HUES64 (cell line): ENCODE results near the gene GPATCH1.

Experiments
- H3K27ac ChIP-seq: 2 replicates; pipeline ENCODE4 v1.7.0; 2013; ENCODE audit warnings: low read depth, low read length, inconsistent platforms
- H3K27me3 ChIP-seq: 2 replicates; pipeline ENCODE4 v1.6.1; 2013; ENCODE audit warnings: mild to moderate bottlenecking, low read length; ENCODE audit not compliant: insufficient read depth
- H3K36me3 ChIP-seq: 2 replicates; pipeline ENCODE4 v1.6.1; 2013; ENCODE audit warnings: mild to moderate bottlenecking, low read length; ENCODE audit not compliant: insufficient read depth
- H3K4me1 ChIP-seq: 2 replicates; pipeline ENCODE4 v1.6.1; 2013; ENCODE audit warnings: mild to moderate bottlenecking, low read length, moderate library complexity; ENCODE audit not compliant: insufficient read depth
- H3K4me3 ChIP-seq: 2 replicates; pipeline ENCODE4 v1.5.1; 2013; ENCODE audit warnings: mild to moderate bottlenecking, low read length, moderate library complexity
- H3K9ac ChIP-seq: 2 replicates; pipeline ENCODE4 v1.6.1; 2013; ENCODE audit warnings: mild to moderate bottlenecking, low read depth, low read length
- H3K9me3 ChIP-seq: 2 replicates; pipeline ENCODE4 v1.6.1; 2013; ENCODE audit warnings: low read depth, low read length; ENCODE audit not compliant: insufficient read depth
- WGBS: fragments of 150-250, 120-280 bp; methylation state at CpG from one replicate; pipeline ENCODE4 v1.1.7; 2013; ENCODE audit warnings: missing lambda C conversion rate; 5-methylcytosine and 5-hydroxymethylcytosine counted together

Gene GPATCH1

DNA sequence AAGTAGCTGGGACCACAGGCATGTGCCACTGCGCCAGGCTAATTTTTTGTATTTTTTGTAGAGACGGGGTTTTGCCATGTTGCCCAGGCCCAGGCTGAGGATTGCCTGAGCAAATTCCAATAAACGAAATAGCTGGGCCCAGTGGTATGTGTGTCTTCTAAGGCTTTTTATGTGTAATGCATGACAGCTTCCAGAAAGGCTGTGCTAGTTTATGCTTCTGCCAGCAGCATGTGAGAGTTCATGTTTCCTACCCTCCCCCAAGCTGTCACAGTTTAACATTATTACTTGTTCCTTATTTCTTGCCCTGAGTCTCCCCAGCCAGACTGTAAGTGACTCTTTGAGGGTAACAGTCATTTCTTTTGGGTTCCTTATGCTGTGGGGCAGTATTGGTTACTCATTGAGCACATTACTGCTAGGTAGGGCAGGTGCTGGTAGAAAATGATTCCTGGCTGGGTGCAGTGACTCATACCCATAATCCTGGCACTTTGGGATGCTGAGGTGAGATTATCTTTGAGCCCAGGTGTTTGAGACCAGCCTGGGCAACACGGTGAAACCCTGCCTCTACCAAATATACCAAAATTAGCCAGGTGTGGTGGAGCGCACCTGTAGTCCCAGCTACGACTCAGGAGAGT lies 13.6 kb downstream of the GPATCH1 start:
- H3K4me1 ChIP-seq = peaks cover 7% of the 10 kb centered on the region; the same call in 1 of the 2 replicates
- peaks cover 71% of the 10 kb centered on the region for H3K36me3 ChIP-seq
- H3K9ac ChIP-seq = no peak overlapping the region
- no peaks in the 10 kb centered on the region for H3K27me3 ChIP-seq
- 91% methylated on average over 6 of the region's 6 CpGs for WGBS
- H3K4me3 ChIP-seq = no peak overlapping the region
- no peak overlapping the region for H3K27ac ChIP-seq
- no peaks in the 10 kb centered on the region for H3K9me3 ChIP-seq

DNA sequence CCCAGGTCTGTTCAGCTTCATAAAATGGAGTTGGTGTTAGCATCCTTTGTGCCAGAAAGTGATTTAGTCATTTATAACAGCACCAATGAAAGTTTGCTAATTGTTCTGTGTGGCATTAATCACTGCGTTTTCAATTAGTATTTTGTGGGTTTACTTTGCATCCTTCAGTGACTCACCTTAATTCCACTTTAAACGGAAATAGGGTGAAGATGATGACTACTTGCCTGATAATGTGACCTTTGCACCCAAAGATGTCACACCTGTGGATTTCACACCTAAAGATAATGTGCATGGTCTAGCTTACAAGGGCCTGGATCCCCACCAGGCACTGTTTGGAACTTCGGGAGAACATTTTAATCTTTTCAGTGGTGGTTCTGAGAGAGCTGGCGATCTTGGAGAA lies 15.0 kb downstream of the GPATCH1 start:
- Histone ChIP-seq H3K36me3 (peaks cover 67% of the 10 kb centered on the region), H3K4me3 (no peak overlapping the region), H3K27me3 (no peaks in the 10 kb centered on the region), H3K9me3 (no peaks in the 10 kb centered on the region), H3K27ac (no peak overlapping the region), H3K4me1 (no peaks in the 10 kb centered on the region), H3K9ac (no peak overlapping the region)
- WGBS = 92% methylated on average over 3 of the region's 4 CpGs

DNA sequence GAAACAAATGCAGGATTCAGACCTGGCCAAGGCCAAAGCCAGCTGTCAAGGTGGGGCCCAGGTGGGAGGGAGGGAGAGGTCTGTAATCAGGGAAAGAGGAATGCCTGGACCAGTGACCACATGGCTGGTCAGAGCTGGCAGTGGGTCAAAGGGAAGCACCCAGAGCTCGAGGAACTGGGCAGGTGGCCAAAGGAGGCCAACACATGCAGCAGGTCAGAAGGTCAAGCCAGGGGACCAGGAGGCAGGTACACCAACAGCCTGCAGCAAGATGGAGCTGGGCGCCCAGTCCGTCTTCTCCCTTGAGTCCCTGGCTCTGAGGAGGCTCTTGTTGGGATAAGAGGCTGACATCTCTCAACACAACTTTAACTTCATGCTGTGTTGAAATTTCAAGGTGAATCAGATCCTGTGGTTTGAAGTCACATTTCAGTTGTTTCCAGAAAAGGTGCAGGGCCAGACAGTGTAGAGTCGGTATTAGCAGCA lies 17.1 kb downstream of the GPATCH1 start:
- Histone ChIP-seq H3K4me3 (no peak overlapping the region), H3K27me3 (no peaks in the 10 kb centered on the region), H3K36me3 (peaks cover 68% of the 10 kb centered on the region), H3K4me1 (no peaks in the 10 kb centered on the region), H3K9ac (no peak overlapping the region), H3K9me3 (no peaks in the 10 kb centered on the region), H3K27ac (no peak overlapping the region)
- 95% methylated on average over 4 of the region's 4 CpGs for WGBS

DNA sequence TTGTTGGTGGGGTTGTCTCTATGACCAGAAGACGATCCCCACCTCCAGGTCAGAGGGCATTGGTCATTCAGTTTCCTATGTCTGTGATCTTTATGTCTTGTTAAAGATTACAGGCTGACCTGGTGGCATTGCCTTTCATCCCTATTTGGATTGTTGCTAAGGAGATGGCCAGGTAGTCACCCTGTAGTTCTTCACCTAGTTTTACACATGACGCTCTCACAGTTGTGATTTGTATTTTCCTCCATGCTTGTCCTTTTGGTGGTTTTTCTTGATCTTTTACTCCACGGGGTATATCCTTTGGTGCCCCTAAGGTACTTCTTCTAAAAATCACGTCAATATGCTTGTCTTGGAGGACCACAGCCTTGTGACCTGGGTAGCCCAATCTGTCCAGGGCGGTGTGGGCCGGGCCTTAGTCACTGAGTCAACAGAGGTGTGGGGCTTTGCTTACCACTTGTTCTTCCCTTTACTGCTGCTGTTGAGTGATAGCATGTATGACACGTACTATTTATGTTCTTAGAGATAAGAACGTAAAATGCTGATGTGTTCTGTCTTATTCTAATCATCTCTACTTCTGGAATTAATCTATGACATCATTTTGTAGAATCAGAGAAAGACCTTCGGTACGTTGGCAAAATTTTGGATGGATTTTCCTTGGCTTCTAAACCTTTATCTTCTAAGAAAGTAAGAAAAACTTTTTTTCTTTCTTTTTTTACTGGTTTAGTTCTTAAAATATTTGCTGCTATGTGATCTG lies 20.1 kb downstream of the GPATCH1 start:
- Histone ChIP-seq H3K4me1 (no peaks in the 10 kb centered on the region), H3K36me3 (peaks cover 50% of the 10 kb centered on the region), H3K27ac (no peak overlapping the region), H3K4me3 (no peak overlapping the region), H3K9ac (no peak overlapping the region), H3K9me3 (no peaks in the 10 kb centered on the region), H3K27me3 (no peaks in the 10 kb centered on the region)
- WGBS = 97% methylated on average over 8 of the region's 10 CpGs

DNA sequence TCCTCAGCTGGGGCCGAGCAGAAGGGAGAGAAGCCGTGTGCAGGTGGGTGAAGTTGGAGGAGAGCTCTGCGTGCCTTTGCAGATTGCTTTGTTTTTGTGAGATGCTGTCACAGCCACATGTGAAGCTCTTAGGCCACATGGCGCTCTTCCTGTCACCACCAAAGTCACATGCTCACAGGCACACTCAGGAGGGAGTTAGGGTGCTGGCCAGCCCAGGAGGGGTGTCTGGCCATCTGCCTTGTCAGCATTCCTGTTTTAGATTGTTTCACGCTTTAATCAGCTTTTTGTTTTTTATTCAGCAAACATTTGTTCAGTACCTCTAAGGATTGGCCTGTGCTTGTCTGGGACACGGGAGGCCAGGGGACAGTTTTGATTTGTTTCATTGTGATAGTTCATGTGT lies 21.9 kb downstream of the GPATCH1 start:
- no peak overlapping the region for H3K27ac ChIP-seq
- no peak overlapping the region for H3K9ac ChIP-seq
- H3K4me1 ChIP-seq = no peaks in the 10 kb centered on the region
- no peaks in the 10 kb centered on the region for H3K9me3 ChIP-seq
- no peaks in the 10 kb centered on the region for H3K27me3 ChIP-seq
- H3K36me3 ChIP-seq = peaks cover 56% of the 10 kb centered on the region
- WGBS = 95% methylated on average over 6 of the region's 6 CpGs
- H3K4me3 ChIP-seq = no peak overlapping the region

DNA sequence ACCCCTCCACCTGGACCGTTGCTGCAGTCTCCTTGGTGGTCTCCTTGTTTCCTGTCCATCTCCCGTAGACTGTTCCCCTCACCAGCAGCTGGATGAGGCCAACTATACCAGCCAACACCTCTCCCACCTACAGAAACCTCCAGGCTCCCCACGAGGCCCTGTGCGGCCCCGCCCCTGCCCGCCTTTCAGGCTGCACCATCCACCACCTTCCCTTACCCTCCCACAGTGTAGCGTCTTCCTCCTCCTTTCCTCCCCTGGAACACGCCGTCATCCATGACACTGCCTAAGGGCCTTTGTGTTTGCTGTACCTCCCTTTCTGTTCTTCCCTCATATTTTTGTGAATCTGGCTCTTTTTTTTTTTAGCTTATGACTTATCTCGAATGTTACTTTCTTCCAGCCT lies 27.2 kb downstream of the GPATCH1 start:
- Histone ChIP-seq H3K27ac (no peak overlapping the region), H3K36me3 (peaks cover 60% of the 10 kb centered on the region)
- WGBS = 95% methylated on average over 10 of the region's 10 CpGs

DNA sequence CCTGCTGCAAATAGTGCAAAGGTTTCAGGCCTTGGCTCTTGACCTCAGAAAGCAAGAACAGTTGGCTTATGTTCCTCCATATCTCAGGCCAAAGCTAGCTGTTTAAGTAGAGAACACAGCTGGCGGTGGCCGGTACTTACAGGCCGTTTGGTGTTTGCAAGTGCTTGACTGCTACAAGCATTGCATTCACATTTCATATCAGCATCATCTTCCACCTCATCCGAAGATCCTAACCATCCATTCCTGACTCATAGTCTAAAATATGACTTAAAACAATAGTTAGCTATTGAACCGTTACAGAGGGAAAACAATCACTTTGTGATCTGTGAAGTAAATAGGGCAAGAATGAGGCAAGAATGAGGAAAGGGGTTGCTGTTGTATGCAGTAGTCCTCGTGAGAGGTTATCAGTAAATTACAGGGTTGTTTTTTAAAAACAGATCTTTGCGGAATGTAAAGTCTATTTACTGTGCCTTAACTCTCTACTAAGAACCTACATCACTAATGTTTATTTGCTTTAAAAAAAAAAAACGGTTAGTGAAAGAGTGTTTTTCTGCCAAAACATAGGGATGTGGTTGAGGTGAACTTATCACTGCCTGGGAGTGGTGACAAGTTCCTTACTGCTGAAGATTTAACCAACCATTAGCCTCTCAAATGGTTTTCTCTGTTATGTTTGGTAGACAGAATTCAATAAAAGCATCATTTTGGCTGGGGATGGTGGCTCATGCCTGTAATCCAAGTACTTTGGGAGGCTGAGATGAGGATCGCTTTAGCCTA lies 29.3 kb downstream of the GPATCH1 start:
- Histone ChIP-seq H3K4me3 (no peak overlapping the region), H3K4me1 (no peaks in the 10 kb centered on the region), H3K36me3 (peaks cover 73% of the 10 kb centered on the region), H3K9me3 (no peaks in the 10 kb centered on the region), H3K27me3 (no peaks in the 10 kb centered on the region), H3K9ac (no peak overlapping the region), H3K27ac (no peak overlapping the region)
- WGBS = 97% methylated on average over 8 of the region's 9 CpGs

More for the DNA sequence above, 27.2 kb downstream of the GPATCH1 start:
- no peaks in the 10 kb centered on the region for H3K9me3 ChIP-seq
- H3K27me3 ChIP-seq = no peaks in the 10 kb centered on the region
- no peaks in the 10 kb centered on the region for H3K4me1 ChIP-seq
- no peak overlapping the region for H3K9ac ChIP-seq
- H3K4me3 ChIP-seq = no peak overlapping the region

DNA sequence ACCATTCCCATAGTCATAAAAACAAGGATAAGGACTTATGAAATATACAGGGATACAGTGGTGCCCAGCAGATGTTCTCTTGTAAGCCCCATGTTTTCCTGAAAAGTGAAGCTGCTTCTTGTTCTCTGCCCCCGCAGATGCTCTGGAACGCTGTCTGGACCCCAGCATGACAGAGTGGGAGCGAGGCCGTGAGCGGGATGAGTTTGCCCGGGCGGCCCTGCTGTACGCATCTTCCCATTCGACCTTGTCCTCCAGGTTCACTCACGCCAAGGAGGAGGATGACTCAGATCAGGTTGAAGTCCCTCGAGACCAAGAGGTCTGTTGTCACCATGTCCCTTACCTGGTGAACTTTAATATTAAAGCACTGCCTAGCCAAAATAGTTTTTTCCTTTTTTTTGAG lies 30.6 kb downstream of the GPATCH1 start:
- Histone ChIP-seq H3K9me3 (no peaks in the 10 kb centered on the region), H3K4me3 (no peak overlapping the region), H3K27me3 (no peaks in the 10 kb centered on the region), H3K4me1 (no peaks in the 10 kb centered on the region), H3K36me3 (peaks cover 76% of the 10 kb centered on the region), H3K9ac (no peak overlapping the region), H3K27ac (no peak overlapping the region)
- WGBS = 95% methylated on average over 11 of the region's 11 CpGs

DNA sequence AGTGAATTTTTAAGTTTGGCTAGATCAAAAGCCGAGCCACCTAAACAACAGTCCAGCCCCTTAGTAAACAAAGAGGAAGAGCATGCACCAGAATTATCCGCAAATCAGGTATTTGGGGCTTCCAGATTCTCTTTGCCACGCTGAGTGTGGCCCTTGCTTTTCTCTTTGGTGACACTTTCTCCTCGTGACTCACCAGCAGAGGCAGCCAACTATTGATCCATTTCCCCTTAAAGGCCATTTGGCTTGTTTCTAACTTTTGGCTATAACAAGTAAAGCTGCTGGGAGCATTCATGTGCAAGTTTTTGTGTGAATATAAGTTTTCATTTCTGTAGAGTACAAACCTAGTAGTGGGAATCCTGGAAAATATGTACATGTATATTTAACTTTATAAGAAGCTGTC lies 33.3 kb downstream of the GPATCH1 start:
- H3K36me3 ChIP-seq = peaks cover 74% of the 10 kb centered on the region
- H3K4me1 ChIP-seq = no peaks in the 10 kb centered on the region
- no peak overlapping the region for H3K9ac ChIP-seq
- H3K27me3 ChIP-seq = no peaks in the 10 kb centered on the region
- 93% methylated on average over 4 of the region's 4 CpGs for WGBS
- no peak overlapping the region for H3K27ac ChIP-seq
- H3K4me3 ChIP-seq = no peak overlapping the region
- no peaks in the 10 kb centered on the region for H3K9me3 ChIP-seq

DNA sequence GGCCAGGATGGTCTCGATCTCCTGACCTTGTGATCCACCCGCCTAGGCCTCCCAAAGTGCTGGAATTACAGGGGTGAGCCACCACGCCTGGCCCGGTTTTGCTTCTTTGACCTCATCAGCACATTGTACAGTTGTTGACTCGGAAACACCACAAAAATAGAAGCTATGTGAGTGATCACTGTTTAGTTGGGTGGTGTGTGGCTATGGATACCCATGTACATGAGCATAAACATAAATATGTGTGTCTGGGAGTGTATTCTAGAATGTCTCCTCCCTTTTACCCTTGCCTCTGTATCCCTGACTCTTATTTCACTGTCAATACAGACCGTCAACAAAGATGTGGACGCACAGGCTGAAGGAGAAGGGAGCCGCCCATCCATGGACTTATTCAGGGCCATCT lies 36.5 kb downstream of the GPATCH1 start:
- WGBS = 95% methylated on average over 8 of the region's 8 CpGs
- peaks cover 52% of the 10 kb centered on the region for H3K36me3 ChIP-seq
- no peak overlapping the region for H3K9ac ChIP-seq
- H3K27ac ChIP-seq = no peak overlapping the region
- no peak overlapping the region for H3K4me3 ChIP-seq
- H3K27me3 ChIP-seq = no peaks in the 10 kb centered on the region
- H3K4me1 ChIP-seq = no peaks in the 10 kb centered on the region
- no peaks in the 10 kb centered on the region for H3K9me3 ChIP-seq

DNA sequence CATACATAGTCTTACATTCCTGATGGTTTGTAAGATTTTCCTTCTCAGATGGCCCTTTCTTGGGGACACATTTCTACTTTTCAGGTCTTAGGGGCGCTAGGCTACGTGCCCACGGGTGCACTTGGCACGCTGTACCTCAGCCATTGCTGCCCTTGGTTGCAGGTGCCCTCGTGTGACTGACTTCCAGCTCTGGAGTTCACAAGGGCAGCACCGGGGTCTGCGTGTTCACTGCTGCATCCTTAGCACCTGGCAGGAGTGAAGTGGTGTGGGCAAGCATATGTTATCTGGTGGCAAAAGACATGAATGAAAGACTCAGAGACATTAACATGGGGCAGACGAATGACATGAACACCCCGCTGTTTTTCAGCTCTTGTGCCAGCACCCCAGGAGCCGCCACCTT lies 37.7 kb downstream of the GPATCH1 start:
- Histone ChIP-seq H3K27me3 (no peaks in the 10 kb centered on the region), H3K4me3 (no peak overlapping the region), H3K27ac (no peak overlapping the region), H3K9me3 (no peaks in the 10 kb centered on the region), H3K4me1 (no peaks in the 10 kb centered on the region), H3K36me3 (peaks cover 46% of the 10 kb centered on the region), H3K9ac (no peak overlapping the region)
- 91% methylated on average over 10 of the region's 10 CpGs for WGBS
